Coronary artery (tissue), 2 donors: ENCODE measurements around the gene NUB1.

Source experiments
- DNase-seq: peaks from one replicate; pipeline ENCODE4 v3.0.0-alpha.2; 2017; ENCODE audit warnings: low spot score
- H3K27ac ChIP-seq, 2 donors: fragments of 200-600 bp; sonication (generic); one replicate each; pipeline ENCODE4 v1.5.1; 2016 to 2019
- H3K4me3 ChIP-seq: fragments of 200-600 bp; sonication (generic); 2 replicates; pipeline ENCODE4 v1.5.1; 2016; ENCODE audit warnings: mild to moderate bottlenecking, moderate library complexity
- CTCF ChIP-seq: fragments of 200-600 bp; sonication (generic); IDR thresholded peaks from one replicate; pipeline ENCODE4 v1.5.1; 2019; ENCODE audit warnings: antibody characterized with exemption

Gene NUB1

GRCh38 chr7:151392426-151392825, 50.8 kb downstream of the NUB1 start:
- TF ChIP-seq CTCF = no peak
- DNase-seq = no peak
- no peak overlapping the region for H3K27ac ChIP-seq
- no peak overlapping the region for H3K4me3 ChIP-seq

- DNase-seq = no peak
- Histone ChIP-seq H3K27ac (no peak overlapping the region), H3K4me3 (no peak overlapping the region)
- TF ChIP-seq CTCF = no peak
Observed at GRCh38 chr7:151393031-151393977, 51.7 kb downstream of the NUB1 start.

GRCh38 chr7:151394076-151395035, 52.7 kb downstream of the NUB1 start:
- DNase-seq = no peak
- no peak for TF ChIP-seq CTCF
- Histone ChIP-seq H3K27ac (no peak overlapping the region), H3K4me3 (no peak overlapping the region)

GRCh38 chr7:151395036-151395367, 53.4 kb downstream of the NUB1 start:
- Histone ChIP-seq H3K4me3 (no peak overlapping the region), H3K27ac (no peak overlapping the region)
- TF ChIP-seq CTCF = no peak
- no peak for DNase-seq

- no peak overlapping the region for H3K27ac ChIP-seq
- H3K4me3 ChIP-seq = no peak overlapping the region
- no peak for TF ChIP-seq CTCF
- no peak for DNase-seq
Observed at GRCh38 chr7:151396328-151396970, 54.8 kb downstream of the NUB1 start.

- no peak for TF ChIP-seq CTCF
- no peak overlapping the region for H3K4me3 ChIP-seq
- DNase-seq = no peak
- H3K27ac ChIP-seq = no peak overlapping the region
Observed at GRCh38 chr7:151397026-151397425, 55.4 kb downstream of the NUB1 start.
